Astrocyte (in vitro differentiated cells and primary cell): ENCODE measurements around the gene NEURL4.

ENCODE experiments used
- EZH2 ChIP-seq: IDR thresholded peaks from 2 replicates; pipeline ENCODE4 v1.6.1; 2012; ENCODE audit warnings: mild to moderate bottlenecking, low read length, inconsistent platforms; ENCODE audit not compliant: insufficient read depth
- TF ChIP-seq, protein P1 (sequence below): IDR thresholded peaks from 2 replicates; pipeline ENCODE4 v1.5.1; 2011; ENCODE audit warnings: low read depth, mild to moderate bottlenecking, inconsistent platforms, low read length, moderate library complexity; ENCODE audit not compliant: insufficient read depth

DNA sequence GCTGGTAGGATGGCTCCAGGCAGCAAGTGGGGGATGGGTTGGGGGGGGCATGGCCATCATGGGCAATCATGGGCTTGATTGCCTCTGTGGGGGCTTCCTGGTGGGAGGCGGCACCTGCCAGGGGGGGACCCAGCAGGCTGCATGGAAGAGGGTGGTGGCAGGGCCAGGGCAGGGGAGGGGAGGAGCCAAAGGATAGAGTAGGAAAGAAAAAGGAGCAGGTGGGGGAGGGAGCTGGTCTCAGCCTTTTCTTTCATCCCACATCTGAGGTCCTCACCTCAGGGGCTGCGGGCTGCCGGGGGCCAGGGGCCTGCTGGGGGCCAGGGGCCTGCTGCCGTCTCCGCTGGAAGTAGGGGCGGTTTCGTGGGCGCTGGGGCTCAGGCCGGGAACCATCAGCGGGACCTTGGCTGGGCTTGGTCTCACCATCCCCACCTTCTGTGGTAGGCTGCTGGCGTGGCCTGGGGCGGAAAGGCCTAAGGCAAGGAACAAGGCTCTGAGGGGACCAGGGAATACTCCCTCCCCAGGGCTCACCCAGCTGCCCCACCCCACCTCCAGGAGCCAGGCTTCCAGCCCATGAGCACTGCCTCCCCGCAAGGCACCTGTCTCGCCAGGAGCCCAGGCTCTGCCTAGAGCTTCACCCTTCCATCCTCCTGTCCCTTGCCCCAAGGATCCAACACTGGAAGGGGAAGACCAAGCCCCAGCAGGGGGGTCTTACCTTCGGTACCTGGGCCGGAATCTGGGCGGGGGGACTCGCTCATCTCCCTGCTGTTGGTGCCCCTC is 39.7 kb downstream of the NEURL4 start:
- TF ChIP-seq, protein P1, sequence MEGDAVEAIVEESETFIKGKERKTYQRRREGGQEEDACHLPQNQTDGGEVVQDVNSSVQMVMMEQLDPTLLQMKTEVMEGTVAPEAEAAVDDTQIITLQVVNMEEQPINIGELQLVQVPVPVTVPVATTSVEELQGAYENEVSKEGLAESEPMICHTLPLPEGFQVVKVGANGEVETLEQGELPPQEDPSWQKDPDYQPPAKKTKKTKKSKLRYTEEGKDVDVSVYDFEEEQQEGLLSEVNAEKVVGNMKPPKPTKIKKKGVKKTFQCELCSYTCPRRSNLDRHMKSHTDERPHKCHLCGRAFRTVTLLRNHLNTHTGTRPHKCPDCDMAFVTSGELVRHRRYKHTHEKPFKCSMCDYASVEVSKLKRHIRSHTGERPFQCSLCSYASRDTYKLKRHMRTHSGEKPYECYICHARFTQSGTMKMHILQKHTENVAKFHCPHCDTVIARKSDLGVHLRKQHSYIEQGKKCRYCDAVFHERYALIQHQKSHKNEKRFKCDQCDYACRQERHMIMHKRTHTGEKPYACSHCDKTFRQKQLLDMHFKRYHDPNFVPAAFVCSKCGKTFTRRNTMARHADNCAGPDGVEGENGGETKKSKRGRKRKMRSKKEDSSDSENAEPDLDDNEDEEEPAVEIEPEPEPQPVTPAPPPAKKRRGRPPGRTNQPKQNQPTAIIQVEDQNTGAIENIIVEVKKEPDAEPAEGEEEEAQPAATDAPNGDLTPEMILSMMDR = no peak
- TF ChIP-seq EZH2 = no peak
